ENCODE results near the gene CRHR1. TPM values are rescaled to one million over a fixed set of nuclear protein-coding genes. Genes with fewer than 3 reads are reported as not detected.

CRHR1 gene
- polyA plus RNA-seq, 1 donor (not counting 4 experiments of a cell fraction or from before 2014, with no cell fraction given) = not detected

GRCh38 chr17:45867702-45868101 lies 83.6 kb downstream of the CRHR1 start:
- Histone ChIP-seq H3K9me3 (ENCODE audit: control insufficient read depth, low read depth, low read length) (no peaks in the 10 kb centered on the region), H3K27me3 (ENCODE audit: control insufficient read depth, extremely low read depth, insufficient read depth, low read length) (peaks cover 14% of the 10 kb centered on the region)
- FAIRE-seq = no peak

DNA sequence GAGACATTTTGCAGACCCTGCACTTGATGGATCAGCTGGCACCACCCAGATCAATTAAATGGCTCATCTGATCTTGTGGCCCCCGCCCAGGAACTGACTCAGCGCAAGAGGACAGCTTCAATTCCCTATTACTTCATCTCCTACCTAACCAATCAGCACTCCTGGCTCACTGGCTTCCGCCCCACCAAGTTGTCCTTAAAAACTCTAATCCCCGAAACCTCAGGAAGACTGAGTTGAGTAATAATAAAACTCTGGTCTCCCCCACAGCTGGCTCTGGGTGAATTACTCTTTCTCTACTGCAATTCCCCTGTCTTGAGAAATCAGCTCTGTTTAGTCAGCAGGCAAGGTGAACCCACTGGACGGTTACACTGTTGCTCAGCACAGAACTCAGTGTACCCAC lies 84.2 kb downstream of the CRHR1 start:
- no peak overlapping the region for H3K4me3 ChIP-seq (ENCODE audit: control insufficient read depth in 2 of 3, extremely low read depth in 1 of 3, insufficient read depth in 2 of 3, low read depth in 1 of 3, low read length in 3 of 3)
- H3K27ac ChIP-seq (ENCODE audit: control insufficient read depth, insufficient read depth, low read length) = no peak overlapping the region
- no peak for FAIRE-seq
- H3K36me3 ChIP-seq (ENCODE audit: control insufficient read depth in 2 of 2, extremely low read depth in 1 of 2, insufficient read depth in 2 of 2, low read length in 2 of 2) = no peaks in the 10 kb centered on the region
- H4K20me1 ChIP-seq (ENCODE audit: control insufficient read depth, extremely low read depth, insufficient read depth, low read length) = no peaks in the 10 kb centered on the region
- no peaks in the 10 kb centered on the region for H3K9me3 ChIP-seq (ENCODE audit: control insufficient read depth, low read depth, low read length)
- no peak overlapping the region for H3K9ac ChIP-seq (ENCODE audit: control insufficient read depth, extremely low read depth, insufficient read depth, low read length)
- H2AFZ ChIP-seq (ENCODE audit: control insufficient read depth, low read length) = no peak overlapping the region
- dilution Hi-C loops (cut with MboI; ENCODE audit: extremely low pct_ligation_motif_present, low sequenced_read_pairs) = loop anchor here (25.0 kb wide), 1 partner anchor 231 kb away; no protein-coding TSS in a partner anchor
- no peaks in the 10 kb centered on the region for H3K9me1 ChIP-seq (ENCODE audit: control insufficient read depth, extremely low read depth, insufficient read depth, low read length)
- DNase-seq (ENCODE audit: low read depth, low spot score) = no peak
- peaks cover 14% of the 10 kb centered on the region for H3K27me3 ChIP-seq (ENCODE audit: control insufficient read depth, extremely low read depth, insufficient read depth, low read length)
- TF ChIP-seq, protein P1, sequence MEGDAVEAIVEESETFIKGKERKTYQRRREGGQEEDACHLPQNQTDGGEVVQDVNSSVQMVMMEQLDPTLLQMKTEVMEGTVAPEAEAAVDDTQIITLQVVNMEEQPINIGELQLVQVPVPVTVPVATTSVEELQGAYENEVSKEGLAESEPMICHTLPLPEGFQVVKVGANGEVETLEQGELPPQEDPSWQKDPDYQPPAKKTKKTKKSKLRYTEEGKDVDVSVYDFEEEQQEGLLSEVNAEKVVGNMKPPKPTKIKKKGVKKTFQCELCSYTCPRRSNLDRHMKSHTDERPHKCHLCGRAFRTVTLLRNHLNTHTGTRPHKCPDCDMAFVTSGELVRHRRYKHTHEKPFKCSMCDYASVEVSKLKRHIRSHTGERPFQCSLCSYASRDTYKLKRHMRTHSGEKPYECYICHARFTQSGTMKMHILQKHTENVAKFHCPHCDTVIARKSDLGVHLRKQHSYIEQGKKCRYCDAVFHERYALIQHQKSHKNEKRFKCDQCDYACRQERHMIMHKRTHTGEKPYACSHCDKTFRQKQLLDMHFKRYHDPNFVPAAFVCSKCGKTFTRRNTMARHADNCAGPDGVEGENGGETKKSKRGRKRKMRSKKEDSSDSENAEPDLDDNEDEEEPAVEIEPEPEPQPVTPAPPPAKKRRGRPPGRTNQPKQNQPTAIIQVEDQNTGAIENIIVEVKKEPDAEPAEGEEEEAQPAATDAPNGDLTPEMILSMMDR (optimal IDR thresholded peaks at IDR 0.05 in 1 of 3, IDR thresholded peaks at IDR 0.05 in 1 of 3, conservative IDR thresholded peaks at IDR 0.05 in 1 of 3; ENCODE audit: extremely low read depth in 1 of 3, insufficient read depth in 2 of 3, low read length in 3 of 3) = no peak
- no peak for TF ChIP-seq EZH2 (IDR thresholded peaks at IDR 0.05; ENCODE audit: low read length)
- H3K4me1 ChIP-seq (ENCODE audit: control insufficient read depth, extremely low read depth, insufficient read depth, low read length) = no peaks in the 10 kb centered on the region
- H3K4me2 ChIP-seq (ENCODE audit: control insufficient read depth, extremely low read depth, insufficient read depth, low read depth, low read length) = no peak overlapping the region
- H3K79me2 ChIP-seq (ENCODE audit: control insufficient read depth, insufficient read depth, low read length) = no peaks in the 10 kb centered on the region

More at GRCh38 chr17:45867702-45868101, 83.6 kb downstream of the CRHR1 start:
- Histone ChIP-seq H3K9me1 (ENCODE audit: control insufficient read depth, extremely low read depth, insufficient read depth, low read length) (no peaks in the 10 kb centered on the region), H3K4me1 (ENCODE audit: control insufficient read depth, extremely low read depth, insufficient read depth, low read length) (no peaks in the 10 kb centered on the region), H4K20me1 (ENCODE audit: control insufficient read depth, extremely low read depth, insufficient read depth, low read length) (no peaks in the 10 kb centered on the region), H3K27ac (ENCODE audit: control insufficient read depth, insufficient read depth, low read length) (no peak overlapping the region), H3K4me2 (ENCODE audit: control insufficient read depth, extremely low read depth, insufficient read depth, low read depth, low read length) (no peak overlapping the region), H3K36me3 (ENCODE audit: control insufficient read depth in 2 of 2, extremely low read depth in 1 of 2, insufficient read depth in 2 of 2, low read length in 2 of 2) (no peaks in the 10 kb centered on the region), H3K79me2 (ENCODE audit: control insufficient read depth, insufficient read depth, low read length) (no peaks in the 10 kb centered on the region), H3K9ac (ENCODE audit: control insufficient read depth, extremely low read depth, insufficient read depth, low read length) (no peak overlapping the region), H2AFZ (ENCODE audit: control insufficient read depth, low read length) (no peak overlapping the region), H3K4me3 (ENCODE audit: control insufficient read depth in 2 of 3, extremely low read depth in 1 of 3, insufficient read depth in 2 of 3, low read depth in 1 of 3, low read length in 3 of 3) (no peak overlapping the region)
- no peak for DNase-seq (ENCODE audit: low read depth, low spot score)
- dilution Hi-C loops (cut with MboI; ENCODE audit: extremely low pct_ligation_motif_present, low sequenced_read_pairs) = loop anchor here (25.0 kb wide), 1 partner anchor 230 kb away; no protein-coding TSS in a partner anchor
- TF ChIP-seq, protein P1 (optimal IDR thresholded peaks at IDR 0.05 in 1 of 3, IDR thresholded peaks at IDR 0.05 in 1 of 3, conservative IDR thresholded peaks at IDR 0.05 in 1 of 3; ENCODE audit: extremely low read depth in 1 of 3, insufficient read depth in 2 of 3, low read length in 3 of 3) = no peak
- no peak for TF ChIP-seq EZH2 (IDR thresholded peaks at IDR 0.05; ENCODE audit: low read length)

Data from keratinocyte (primary cell).